Measurements from ENCODE around the gene RYR3. TPM values are rescaled to one million over a fixed set of nuclear protein-coding genes. Genes with fewer than 3 reads are reported as not detected.

The RYR3 gene
- total and polyA plus RNA-seq, 2 donors (not counting 1 experiment from before 2014, with no cell fraction given), result not detected

- ATAC-seq (ENCODE audit: low read depth) (no peak), DNase-seq (no peak)
- WGBS (ENCODE audit: insufficient coverage), result 67% methylated on average over 8 of the region's 9 CpGs
- Histone ChIP-seq H3K27me3 (replicated peaks in 1 of 4; ENCODE audit: control extremely low read depth in 1 of 4, control insufficient read depth in 3 of 4, insufficient read depth in 4 of 4, low read length in 3 of 4) (no peaks in the 10 kb centered on the region), H3K79me2 (ENCODE audit: control insufficient read depth, insufficient read depth, low read length) (no peaks in the 10 kb centered on the region), H3K4me3 (ENCODE audit: control extremely low read depth in 1 of 5, extremely low read depth in 1 of 5, insufficient read depth in 1 of 5, low read depth in 2 of 5, low read length in 4 of 5) (no peak overlapping the region), H3K9me3 (ENCODE audit: control extremely low read depth in 1 of 3, control insufficient read depth in 2 of 3, insufficient read depth in 1 of 3, low read length in 2 of 3) (no peaks in the 10 kb centered on the region), H3K4me1 (ENCODE audit: control insufficient read depth in 2 of 2, insufficient read depth in 2 of 2, low read length in 2 of 2) (no peaks in the 10 kb centered on the region), H4K20me1 (ENCODE audit: control insufficient read depth, insufficient read depth, low read length, poor library complexity, severe bottlenecking) (no peaks in the 10 kb centered on the region), H2AFZ (ENCODE audit: insufficient read depth, low read depth, low read length, poor library complexity, severe bottlenecking) (no peak overlapping the region), H3K9ac (ENCODE audit: low read length) (no peak overlapping the region), H3K36me3 (replicated peaks in 1 of 2; ENCODE audit: control extremely low read depth in 1 of 2, control insufficient read depth in 1 of 2, extremely low read depth in 1 of 2, insufficient read depth in 2 of 2, low read length in 1 of 2) (no peaks in the 10 kb centered on the region), H3K27ac (ENCODE audit: low read length in 2 of 2) (no peak overlapping the region), H3K4me2 (replicated peaks; ENCODE audit: low read depth, low read length, poor library complexity, severe bottlenecking) (no peak overlapping the region)
- ChIA-PET CTCF (no interaction called here), POLR2A (no interaction called here)
- no peak overlapping the region for H3K4me3 Mint-ChIP-seq
- peaks cover 7% of the 10 kb centered on the region for H3K27me3 Mint-ChIP-seq
- H3K4me1 Mint-ChIP-seq, result no peaks in the 10 kb centered on the region
- TF ChIP-seq CTCF (IDR thresholded peaks at IDR 0.05) (no peak), EZH2 (IDR thresholded peaks at IDR 0.05; ENCODE audit: borderline replicate concordance, insufficient read depth, low read depth, low read length, poor library complexity, severe bottlenecking) (no peak)
- H3K9me3 Mint-ChIP-seq (ENCODE audit: insufficient read depth), result no peaks in the 10 kb centered on the region
- intact Hi-C loops (cut with micrococcal nuclease), result no loop called here
- H3K27ac Mint-ChIP-seq, result no peak overlapping the region
Measured at GRCh38 chr15:33834892-33835743, 524.4 kb downstream of the RYR3 start.

GRCh38 chr15:33837294-33837693 lies 526.5 kb downstream of the RYR3 start:
- H3K9me3 ChIP-seq (ENCODE audit: control extremely low read depth in 1 of 3, control insufficient read depth in 2 of 3, insufficient read depth in 1 of 3, low read length in 2 of 3), result no peaks in the 10 kb centered on the region
- Mint-ChIP-seq H3K27ac (no peak overlapping the region), H3K4me1 (no peaks in the 10 kb centered on the region), H3K9me3 (ENCODE audit: insufficient read depth) (no peaks in the 10 kb centered on the region), H3K4me3 (no peak overlapping the region), H3K27me3 (peaks cover 7% of the 10 kb centered on the region)
- H3K27ac ChIP-seq (ENCODE audit: low read length in 2 of 2), result no peak overlapping the region
- no peak for DNase-seq
- H3K4me1 ChIP-seq (ENCODE audit: control insufficient read depth in 2 of 2, insufficient read depth in 2 of 2, low read length in 2 of 2), result no peaks in the 10 kb centered on the region
- TF ChIP-seq CTCF (IDR thresholded peaks at IDR 0.05) (no peak), EZH2 (IDR thresholded peaks at IDR 0.05; ENCODE audit: borderline replicate concordance, insufficient read depth, low read depth, low read length, poor library complexity, severe bottlenecking) (no peak)
- intact Hi-C loops (cut with micrococcal nuclease), result no loop called here
- no CpG with 5 or more reads among the region's 1 CpG for WGBS (ENCODE audit: insufficient coverage)
- H2AFZ ChIP-seq (ENCODE audit: insufficient read depth, low read depth, low read length, poor library complexity, severe bottlenecking), result no peak overlapping the region
- H4K20me1 ChIP-seq (ENCODE audit: control insufficient read depth, insufficient read depth, low read length, poor library complexity, severe bottlenecking), result no peaks in the 10 kb centered on the region
- ChIA-PET CTCF (no interaction called here), POLR2A (no interaction called here)
- no peaks in the 10 kb centered on the region for H3K36me3 ChIP-seq (replicated peaks in 1 of 2; ENCODE audit: control extremely low read depth in 1 of 2, control insufficient read depth in 1 of 2, extremely low read depth in 1 of 2, insufficient read depth in 2 of 2, low read length in 1 of 2)
- H3K9ac ChIP-seq (ENCODE audit: low read length), result no peak overlapping the region
- no peaks in the 10 kb centered on the region for H3K79me2 ChIP-seq (ENCODE audit: control insufficient read depth, insufficient read depth, low read length)
- H3K4me2 ChIP-seq (replicated peaks; ENCODE audit: low read depth, low read length, poor library complexity, severe bottlenecking), result no peak overlapping the region
- no peaks in the 10 kb centered on the region for H3K27me3 ChIP-seq (replicated peaks in 1 of 4; ENCODE audit: control extremely low read depth in 1 of 4, control insufficient read depth in 3 of 4, insufficient read depth in 4 of 4, low read length in 3 of 4)
- ATAC-seq (ENCODE audit: low read depth), result no peak
- no peak overlapping the region for H3K4me3 ChIP-seq (ENCODE audit: control extremely low read depth in 1 of 5, extremely low read depth in 1 of 5, insufficient read depth in 1 of 5, low read depth in 2 of 5, low read length in 4 of 5)
